ENCODE data around the gene APC2.

DNA sequence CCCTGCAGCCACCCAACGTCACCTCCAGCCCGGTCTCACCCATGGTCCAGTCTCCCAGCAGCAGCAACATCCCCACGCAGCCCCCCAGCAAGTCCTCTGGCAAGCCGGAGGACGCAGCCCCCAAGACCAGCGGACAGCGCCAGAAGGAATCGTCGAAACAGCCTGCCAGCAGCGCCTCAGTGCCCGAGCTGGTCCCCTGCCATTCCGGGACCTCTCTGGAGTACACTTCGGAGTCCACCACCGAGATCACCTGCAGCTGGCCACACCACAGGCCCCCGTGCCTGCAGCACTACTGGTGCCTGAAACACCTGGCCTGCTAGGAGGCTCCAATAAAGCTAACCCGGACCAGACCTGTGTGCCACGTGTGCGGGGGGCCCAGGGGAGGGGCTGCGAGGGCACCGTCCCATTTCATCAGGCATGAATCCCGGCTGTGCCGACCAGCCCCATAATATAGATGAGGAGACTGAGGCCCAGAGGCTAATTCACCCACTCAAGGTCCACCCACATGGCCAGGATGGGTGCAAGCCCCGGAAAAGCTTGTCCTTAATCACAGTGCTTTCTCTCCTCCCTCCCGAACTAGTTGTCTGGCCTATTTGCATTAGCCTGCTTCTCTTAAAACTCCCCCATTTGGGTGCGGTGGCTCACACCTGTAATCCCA, 47.8 kb downstream of the APC2 start:
- no peak for TF ChIP-seq POLR2AphosphoS5 (IDR thresholded peaks at IDR 0.05)
- TF ChIP-seq, protein P1, sequence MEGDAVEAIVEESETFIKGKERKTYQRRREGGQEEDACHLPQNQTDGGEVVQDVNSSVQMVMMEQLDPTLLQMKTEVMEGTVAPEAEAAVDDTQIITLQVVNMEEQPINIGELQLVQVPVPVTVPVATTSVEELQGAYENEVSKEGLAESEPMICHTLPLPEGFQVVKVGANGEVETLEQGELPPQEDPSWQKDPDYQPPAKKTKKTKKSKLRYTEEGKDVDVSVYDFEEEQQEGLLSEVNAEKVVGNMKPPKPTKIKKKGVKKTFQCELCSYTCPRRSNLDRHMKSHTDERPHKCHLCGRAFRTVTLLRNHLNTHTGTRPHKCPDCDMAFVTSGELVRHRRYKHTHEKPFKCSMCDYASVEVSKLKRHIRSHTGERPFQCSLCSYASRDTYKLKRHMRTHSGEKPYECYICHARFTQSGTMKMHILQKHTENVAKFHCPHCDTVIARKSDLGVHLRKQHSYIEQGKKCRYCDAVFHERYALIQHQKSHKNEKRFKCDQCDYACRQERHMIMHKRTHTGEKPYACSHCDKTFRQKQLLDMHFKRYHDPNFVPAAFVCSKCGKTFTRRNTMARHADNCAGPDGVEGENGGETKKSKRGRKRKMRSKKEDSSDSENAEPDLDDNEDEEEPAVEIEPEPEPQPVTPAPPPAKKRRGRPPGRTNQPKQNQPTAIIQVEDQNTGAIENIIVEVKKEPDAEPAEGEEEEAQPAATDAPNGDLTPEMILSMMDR (IDR thresholded peaks at IDR 0.05), result no peak
